Measurements from ENCODE around the gene NCOR1. TPM values are rescaled to one million over a fixed set of nuclear protein-coding genes. Genes with fewer than 3 reads are reported as not detected.

Gene NCOR1
- total and polyA plus RNA-seq, 2 of the 8 experiments (the other 6 are each of a cell fraction or from before 2014, with no cell fraction given) = 65.4 to 142 TPM

DNA sequence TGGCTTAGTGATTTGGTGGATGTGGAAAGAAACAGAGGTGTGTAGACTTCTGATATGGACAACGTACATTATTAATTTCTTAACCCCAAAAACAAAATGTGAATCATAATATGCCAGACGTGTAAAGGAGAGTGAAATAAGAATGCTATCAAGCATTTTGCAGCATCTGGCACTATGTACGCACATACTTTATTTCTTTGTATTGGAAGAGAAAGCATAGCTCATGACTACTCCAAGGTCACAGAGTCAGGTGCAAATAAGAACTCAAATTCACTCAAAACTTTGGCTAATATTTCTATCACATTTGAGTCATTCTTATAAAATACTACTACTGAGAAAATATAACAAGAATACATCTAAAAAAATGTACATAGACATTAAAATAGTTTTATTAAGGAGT, 140.9 kb downstream of the NCOR1 start:
- Histone ChIP-seq H2BK5ac (ENCODE audit: low read depth, low read length) (no peak overlapping the region), H3K79me1 (ENCODE audit: low read depth, low read length) (no peaks in the 10 kb centered on the region), H3K36me3 (ENCODE audit: control insufficient read depth in 2 of 4, insufficient read depth in 4 of 4, low read length in 3 of 4) (peaks cover 6 to 63% (median 39%) of the 10 kb centered on the region in 4 experiments), H3K23ac (ENCODE audit: insufficient read length) (no peak overlapping the region), H2BK120ac (replicated peaks; ENCODE audit: low read depth, low read length) (no peak overlapping the region), H2BK20ac (ENCODE audit: low read length) (no peak overlapping the region), H3K4ac (replicated peaks; ENCODE audit: insufficient read length, low read depth, low read length) (no peak overlapping the region), H3K27ac (ENCODE audit: low read depth, low read length) (no peak overlapping the region), H3K9ac (replicated peaks in 1 of 4; ENCODE audit: extremely low read depth in 1 of 4, low read depth in 3 of 4, low read length in 3 of 4) (no peak overlapping the region), H4K20me1 (replicated peaks in 1 of 2; ENCODE audit: control insufficient read depth in 1 of 2, insufficient read depth in 2 of 2, low read length in 2 of 2) (no peaks in the 10 kb centered on the region), H3K56ac (replicated peaks; ENCODE audit: insufficient read length, low read depth, low read length) (no peak overlapping the region), H3K14ac (ENCODE audit: insufficient read length) (no peak overlapping the region), H3K9me3 (ENCODE audit: insufficient read depth in 2 of 2, low read depth in 1 of 2, low read length in 1 of 2) (no peaks in the 10 kb centered on the region), H4K5ac (ENCODE audit: insufficient read length, low read depth, low read length) (no peak overlapping the region), H3K4me3 (ENCODE audit: extremely low read depth in 1 of 4, insufficient read depth in 2 of 4, low read depth in 3 of 4, low read length in 4 of 4) (no peak overlapping the region), H3K4me1 (replicated peaks in 1 of 4; ENCODE audit: control insufficient read depth in 3 of 4, insufficient read depth in 4 of 4, low read length in 3 of 4) (no peaks in the 10 kb centered on the region), H2BK12ac (ENCODE audit: low read depth, low read length) (no peak overlapping the region), H3K23me2 (ENCODE audit: low read depth, low read length) (no peaks in the 10 kb centered on the region), H2AFZ (ENCODE audit: low read length) (no peak overlapping the region), H4K91ac (replicated peaks; ENCODE audit: insufficient read length, low read length) (no peak overlapping the region), H3K27me3 (replicated peaks in 1 of 4; ENCODE audit: control insufficient read depth in 3 of 4, extremely low read depth in 1 of 4, insufficient read depth in 3 of 4, low read length in 3 of 4) (no peaks in the 10 kb centered on the region), H4K8ac (ENCODE audit: extremely low read depth, insufficient read depth, low read length) (no peak overlapping the region), H3K79me2 (ENCODE audit: control insufficient read depth in 1 of 2, insufficient read depth in 2 of 2, low read length in 2 of 2) (no peaks in the 10 kb centered on the region), H2AK5ac (ENCODE audit: low read depth, low read length) (no peak overlapping the region), H3K18ac (ENCODE audit: extremely low read depth, low read length) (no peak overlapping the region), H2BK15ac (ENCODE audit: low read length) (no peak overlapping the region), H3K4me2 (ENCODE audit: insufficient read depth in 1 of 2, low read depth in 2 of 2, low read length in 2 of 2) (no peak overlapping the region)
- WGBS, 2 experiments (ENCODE audit: extremely low coverage in 1 of 2, insufficient coverage in 1 of 2, insufficient read length in 1 of 2, insufficient replicate concordance in 2 of 2, low coverage in 1 of 2, low lambda C conversion rate in 2 of 2, missing lambda C conversion rate in 1 of 2) = 80% methylated on average over 3 of the region's 3 CpGs; no CpG with 5 or more reads in 1 of the 2 experiments
- ChIA-PET CTCF (ENCODE audit: partially characterized antibody) (no interaction called here), POLR2A (ENCODE audit: partially characterized antibody) (no interaction called here)
- TF ChIP-seq SP2 (IDR thresholded peaks at IDR 0.05; ENCODE audit: low read length) = no peak
- TF ChIP-seq CHD2 (IDR thresholded peaks at IDR 0.05; ENCODE audit: low read length) = no peak
- no peak for TF ChIP-seq SP1 (IDR thresholded peaks at IDR 0.05; ENCODE audit: low read depth, low read length)
- no peak for TF ChIP-seq MAFK (IDR thresholded peaks at IDR 0.05; ENCODE audit: low read depth, low read length)
- TF ChIP-seq BCL11A (IDR thresholded peaks at IDR 0.05; ENCODE audit: low read depth in 2 of 2, low read length in 2 of 2) = no peak
- TF ChIP-seq, protein P1, sequence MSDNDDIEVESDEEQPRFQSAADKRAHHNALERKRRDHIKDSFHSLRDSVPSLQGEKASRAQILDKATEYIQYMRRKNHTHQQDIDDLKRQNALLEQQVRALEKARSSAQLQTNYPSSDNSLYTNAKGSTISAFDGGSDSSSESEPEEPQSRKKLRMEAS (IDR thresholded peaks at IDR 0.05) = no peak
- no peak for TF ChIP-seq KDM4A (IDR thresholded peaks at IDR 0.05; ENCODE audit: low read depth, low read length, severe bottlenecking)
- TF ChIP-seq TEAD4 (IDR thresholded peaks at IDR 0.05; ENCODE audit: low read depth, low read length) = no peak
- no peak for TF ChIP-seq CBX5 (IDR thresholded peaks at IDR 0.05; ENCODE audit: low read depth, low read length)
- no peak for TF ChIP-seq KDM1A (IDR thresholded peaks at IDR 0.05; ENCODE audit: borderline replicate concordance, low read length)
- no peak for TF ChIP-seq POLR2A (IDR thresholded peaks at IDR 0.05; ENCODE audit: control extremely low read depth in 1 of 2, low read depth in 2 of 2, low read length in 2 of 2)
- no peak for TF ChIP-seq TBP (IDR thresholded peaks at IDR 0.05; ENCODE audit: low read depth, low read length)
- no peak for TF ChIP-seq GTF2F1 (IDR thresholded peaks at IDR 0.05; ENCODE audit: borderline replicate concordance, low read depth, low read length)
- no peak for TF ChIP-seq BRCA1 (IDR thresholded peaks at IDR 0.05; ENCODE audit: low read depth, low read length)
- DNase-seq (ENCODE audit: low read depth in 1 of 2, low spot score in 2 of 2) (no peak), FAIRE-seq (no peak)
